SU-DHL-6 (cell line): Measurements from ENCODE around the gene COG6.

Experiments used
- EZH2phosphoT487 ChIP-seq: fragments of 200-600 bp; sonication (generic), shearing (Covaris generic); conservative IDR thresholded peaks from 2 replicates; pipeline ENCODE4 v1.6.1; 2018; ENCODE audit warnings: mild to moderate bottlenecking, antibody characterized with exemption, low read length, moderate library complexity, mixed read lengths
- TF ChIP-seq, protein P1 (sequence below): fragments of 200-600 bp; sonication (generic); IDR thresholded peaks from one replicate; pipeline ENCODE4 v1.5.1; 2017; ENCODE audit warnings: antibody characterized with exemption, mild to moderate bottlenecking, low read length, moderate library complexity; ENCODE audit not compliant: insufficient read depth, poor library complexity, severe bottlenecking

- TF ChIP-seq, protein P1, sequence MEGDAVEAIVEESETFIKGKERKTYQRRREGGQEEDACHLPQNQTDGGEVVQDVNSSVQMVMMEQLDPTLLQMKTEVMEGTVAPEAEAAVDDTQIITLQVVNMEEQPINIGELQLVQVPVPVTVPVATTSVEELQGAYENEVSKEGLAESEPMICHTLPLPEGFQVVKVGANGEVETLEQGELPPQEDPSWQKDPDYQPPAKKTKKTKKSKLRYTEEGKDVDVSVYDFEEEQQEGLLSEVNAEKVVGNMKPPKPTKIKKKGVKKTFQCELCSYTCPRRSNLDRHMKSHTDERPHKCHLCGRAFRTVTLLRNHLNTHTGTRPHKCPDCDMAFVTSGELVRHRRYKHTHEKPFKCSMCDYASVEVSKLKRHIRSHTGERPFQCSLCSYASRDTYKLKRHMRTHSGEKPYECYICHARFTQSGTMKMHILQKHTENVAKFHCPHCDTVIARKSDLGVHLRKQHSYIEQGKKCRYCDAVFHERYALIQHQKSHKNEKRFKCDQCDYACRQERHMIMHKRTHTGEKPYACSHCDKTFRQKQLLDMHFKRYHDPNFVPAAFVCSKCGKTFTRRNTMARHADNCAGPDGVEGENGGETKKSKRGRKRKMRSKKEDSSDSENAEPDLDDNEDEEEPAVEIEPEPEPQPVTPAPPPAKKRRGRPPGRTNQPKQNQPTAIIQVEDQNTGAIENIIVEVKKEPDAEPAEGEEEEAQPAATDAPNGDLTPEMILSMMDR = no peak
- no peak for TF ChIP-seq EZH2phosphoT487
Observed at GRCh38 chr13:39770221-39771090, 115.0 kb downstream of the COG6 start.
